ENCODE measurements around the gene TASP1. TPM values are rescaled to one million over a fixed set of nuclear protein-coding genes. Genes with fewer than 3 reads are reported as not detected.

TASP1 gene
- total and polyA plus RNA-seq, 8 donors: 2.9 to 33.8 (median 6.9) TPM

DNA sequence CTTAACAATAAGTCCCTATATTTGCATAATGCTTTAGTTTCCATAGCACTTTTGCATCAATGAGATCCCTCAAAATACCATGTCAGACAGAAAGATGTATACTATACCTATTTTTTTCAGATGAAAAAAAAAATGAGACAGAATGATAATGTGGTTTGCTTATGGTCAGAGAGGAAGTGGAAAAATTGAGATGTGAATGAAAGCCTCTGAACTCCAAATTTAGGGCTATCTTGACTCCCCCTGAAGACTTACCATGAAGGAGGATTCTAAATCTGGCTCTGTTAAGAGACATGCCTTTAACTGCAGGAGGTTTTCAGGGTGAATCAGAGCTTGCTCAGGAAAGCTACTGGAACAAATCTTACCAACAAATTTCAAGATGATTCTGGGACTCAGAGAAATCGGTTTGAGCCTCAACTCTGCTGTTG, 241.4 kb downstream of the TASP1 start:
- intact Hi-C loops (cut with DNase I; ENCODE audit: low total_unique reads): no loop called here
- 75 to 97% (median 83%) methylated on average over 1 of the region's 1 CpG for WGBS, 5 donors
- Histone ChIP-seq H3K4me3 (no peak overlapping the region), H3K27me3 (no peaks in the 10 kb centered on the region), H3K9me3 (no peaks in the 10 kb centered on the region), H3K4me1 (no peaks in the 10 kb centered on the region), H3K27ac (no peak overlapping the region), H3K36me3 (peaks cover 0 to 9% (median 4%) of the 10 kb centered on the region in 4 donors)
- TF ChIP-seq EP300 (IDR thresholded peaks at IDR 0.05) (no peak), POLR2A (IDR thresholded peaks at IDR 0.05) (no peak), POLR2AphosphoS5 (IDR thresholded peaks at IDR 0.05) (no peak)
- TF ChIP-seq, protein P1, sequence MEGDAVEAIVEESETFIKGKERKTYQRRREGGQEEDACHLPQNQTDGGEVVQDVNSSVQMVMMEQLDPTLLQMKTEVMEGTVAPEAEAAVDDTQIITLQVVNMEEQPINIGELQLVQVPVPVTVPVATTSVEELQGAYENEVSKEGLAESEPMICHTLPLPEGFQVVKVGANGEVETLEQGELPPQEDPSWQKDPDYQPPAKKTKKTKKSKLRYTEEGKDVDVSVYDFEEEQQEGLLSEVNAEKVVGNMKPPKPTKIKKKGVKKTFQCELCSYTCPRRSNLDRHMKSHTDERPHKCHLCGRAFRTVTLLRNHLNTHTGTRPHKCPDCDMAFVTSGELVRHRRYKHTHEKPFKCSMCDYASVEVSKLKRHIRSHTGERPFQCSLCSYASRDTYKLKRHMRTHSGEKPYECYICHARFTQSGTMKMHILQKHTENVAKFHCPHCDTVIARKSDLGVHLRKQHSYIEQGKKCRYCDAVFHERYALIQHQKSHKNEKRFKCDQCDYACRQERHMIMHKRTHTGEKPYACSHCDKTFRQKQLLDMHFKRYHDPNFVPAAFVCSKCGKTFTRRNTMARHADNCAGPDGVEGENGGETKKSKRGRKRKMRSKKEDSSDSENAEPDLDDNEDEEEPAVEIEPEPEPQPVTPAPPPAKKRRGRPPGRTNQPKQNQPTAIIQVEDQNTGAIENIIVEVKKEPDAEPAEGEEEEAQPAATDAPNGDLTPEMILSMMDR (IDR thresholded peaks at IDR 0.05): no peak
- no peak for DNase-seq

- no peak for TF ChIP-seq EP300 (IDR thresholded peaks at IDR 0.05)
- TF ChIP-seq, protein P1 (IDR thresholded peaks at IDR 0.05): no peak
- TF ChIP-seq POLR2AphosphoS5 (IDR thresholded peaks at IDR 0.05): no peak
- no peak for TF ChIP-seq POLR2A (IDR thresholded peaks at IDR 0.05)
- Histone ChIP-seq H3K27me3 (no peaks in the 10 kb centered on the region), H3K4me1 (no peaks in the 10 kb centered on the region), H3K9me3 (no peaks in the 10 kb centered on the region), H3K4me3 (no peak overlapping the region), H3K36me3 (peaks cover 0 to 9% (median 4%) of the 10 kb centered on the region in 4 donors), H3K27ac (no peak overlapping the region)
- no peak for DNase-seq
- intact Hi-C loops (cut with DNase I; ENCODE audit: low total_unique reads): no loop called here
Observed at GRCh38 chr20:13396826-13397225, 241.9 kb downstream of the TASP1 start.

DNA sequence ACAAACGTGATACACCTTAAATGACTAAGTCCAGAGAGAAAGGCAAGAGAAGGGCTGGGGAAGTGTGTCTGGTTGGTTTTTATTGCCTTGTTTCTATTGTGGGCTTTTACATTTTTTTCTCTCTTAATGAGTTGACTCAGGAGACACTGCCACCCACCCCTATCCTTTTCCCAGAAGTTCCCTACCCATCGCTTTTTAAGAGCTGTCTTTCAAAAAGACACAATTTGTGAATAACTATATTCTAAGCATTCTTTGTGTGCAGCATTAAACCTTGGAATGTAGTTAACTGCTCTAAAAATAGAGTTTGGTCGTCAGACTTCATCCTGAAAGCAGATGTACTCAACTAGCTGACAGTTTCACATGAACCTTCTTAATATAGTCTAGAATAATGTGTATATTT, 242.7 kb downstream of the TASP1 start:
- 70 to 88% (median 75%) methylated on average over 3 of the region's 3 CpGs for WGBS, 5 donors
- no peak overlapping the region for H3K27ac ChIP-seq

DNA sequence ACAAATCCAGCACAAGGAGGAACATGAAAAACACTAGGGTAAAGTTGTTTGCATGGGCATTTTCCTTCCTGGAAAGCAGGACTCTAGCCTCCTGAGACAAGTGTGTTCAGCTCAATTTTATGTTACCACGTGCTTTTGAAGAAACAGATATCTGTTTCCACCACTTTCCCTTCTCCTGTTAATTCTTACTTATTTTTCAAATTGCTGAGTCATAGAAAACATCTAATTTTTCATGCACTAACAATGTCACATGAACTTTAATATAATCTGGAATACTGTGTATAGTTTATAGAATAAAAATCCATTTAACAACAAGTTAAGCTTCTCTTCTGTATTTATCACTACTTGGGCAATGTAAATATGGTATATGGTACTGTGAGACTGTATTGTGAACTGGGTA, 243.5 kb downstream of the TASP1 start:
- TF ChIP-seq POLR2AphosphoS5 (IDR thresholded peaks at IDR 0.05) (no peak), POLR2A (IDR thresholded peaks at IDR 0.05) (no peak), EP300 (IDR thresholded peaks at IDR 0.05) (no peak)
- TF ChIP-seq, protein P1 (IDR thresholded peaks at IDR 0.05): no peak
- no peak overlapping the region for H3K4me3 ChIP-seq
- H3K9me3 ChIP-seq: no peaks in the 10 kb centered on the region
- WGBS, 5 donors: 63 to 76% (median 69%) methylated on average over 1 of the region's 1 CpG
- intact Hi-C loops (cut with DNase I; ENCODE audit: low total_unique reads): no loop called here
- H3K4me1 ChIP-seq: no peaks in the 10 kb centered on the region
- no peaks in the 10 kb centered on the region for H3K27me3 ChIP-seq
- peaks cover 0 to 12% (median 10%) of the 10 kb centered on the region in 4 donors for H3K36me3 ChIP-seq
- H3K27ac ChIP-seq: no peak overlapping the region
- no peak for DNase-seq

More for the DNA sequence above, 242.7 kb downstream of the TASP1 start:
- no peak overlapping the region for H3K4me3 ChIP-seq
- DNase-seq: no peak
- H3K36me3 ChIP-seq: peaks cover 0 to 9% (median 5%) of the 10 kb centered on the region in 4 donors
- no peak for TF ChIP-seq POLR2A (IDR thresholded peaks at IDR 0.05)
- TF ChIP-seq EP300 (IDR thresholded peaks at IDR 0.05): no peak
- no peak for TF ChIP-seq POLR2AphosphoS5 (IDR thresholded peaks at IDR 0.05)
- TF ChIP-seq, protein P1 (IDR thresholded peaks at IDR 0.05): no peak
- intact Hi-C loops (cut with DNase I; ENCODE audit: low total_unique reads): no loop called here
- no peaks in the 10 kb centered on the region for H3K27me3 ChIP-seq
- H3K9me3 ChIP-seq: no peaks in the 10 kb centered on the region
- no peaks in the 10 kb centered on the region for H3K4me1 ChIP-seq
